NCI-H2196 treated with DMSO at 0.1 percent for 48 hours (cell line): ENCODE results near the gene FMN2.

Experiments
- DNase-seq: peaks from one replicate; lab custom pipeline; 2025; ENCODE audit not compliant: unreplicated experiment; lab: John Stamatoyannopoulos, UW

FMN2 gene

DNA sequence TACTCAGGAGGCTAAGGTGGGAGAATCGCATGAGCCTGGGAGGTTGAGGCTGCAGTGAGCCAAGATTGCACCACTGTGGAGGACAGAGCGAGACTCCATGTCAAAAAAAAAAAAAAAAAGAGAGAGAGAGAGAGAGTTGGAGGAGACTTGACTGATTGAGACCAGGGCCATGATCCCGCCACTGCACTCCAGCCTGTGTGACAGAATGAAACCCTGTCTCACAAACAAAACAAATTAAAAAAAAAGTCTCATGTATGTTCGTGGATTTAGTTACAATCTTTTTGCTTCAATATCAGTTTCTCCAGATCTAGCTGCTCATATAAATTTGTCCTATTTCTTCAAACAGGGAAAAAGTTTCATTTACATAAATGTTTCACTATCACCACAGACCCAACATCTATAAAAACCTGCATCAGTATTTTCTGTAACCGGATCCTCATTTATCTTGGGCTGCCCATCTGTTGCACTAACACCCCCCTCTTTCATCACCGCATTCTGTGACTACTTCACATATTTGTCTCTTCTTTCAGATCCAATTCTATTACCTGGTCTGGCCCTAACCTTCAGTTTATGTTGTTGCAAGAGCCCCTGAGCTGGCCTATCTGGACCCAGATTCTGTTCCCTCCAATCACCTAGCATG is 393.2 kb downstream of the FMN2 start:
- DNase-seq: no peak

DNA sequence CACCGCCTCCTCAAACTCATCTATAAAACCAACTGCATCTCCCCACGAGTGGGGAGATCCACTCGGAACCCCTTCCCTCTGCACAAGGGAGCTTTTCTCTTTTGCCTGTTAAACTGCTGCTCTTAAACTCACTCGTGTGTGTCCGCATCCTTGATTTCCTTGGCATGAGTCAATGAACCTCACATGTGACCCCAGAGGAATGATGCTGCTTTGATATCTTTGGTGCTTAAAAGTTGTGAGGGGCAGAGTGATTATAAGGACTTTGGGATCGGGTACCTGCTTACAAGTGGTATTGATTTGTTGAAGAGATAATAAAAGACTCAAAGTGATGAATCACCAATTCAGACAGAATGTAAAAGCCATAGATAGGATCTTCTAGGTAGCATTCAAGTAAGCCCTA is 394.9 kb downstream of the FMN2 start:
- DNase-seq: no peak

DNA sequence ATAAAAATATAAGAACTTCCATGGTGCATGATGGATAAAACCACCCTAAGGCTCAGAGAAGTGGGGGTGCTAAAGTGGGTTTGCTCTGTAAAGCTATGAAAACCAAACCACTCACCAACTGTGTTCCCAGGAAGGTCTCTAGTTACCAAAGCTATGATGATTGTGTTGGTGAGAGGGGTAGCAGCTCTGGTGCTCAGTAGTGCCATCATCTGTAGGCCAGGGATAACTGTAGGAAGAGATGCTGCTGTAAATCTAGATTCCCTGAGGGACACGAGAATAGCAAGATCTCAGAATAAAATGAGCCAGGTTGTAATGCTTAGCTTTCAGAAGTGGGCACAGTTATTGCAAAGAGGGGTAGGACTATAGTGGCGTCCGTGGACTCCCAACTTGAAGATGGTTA is 395.8 kb downstream of the FMN2 start:
- no peak for DNase-seq

DNA sequence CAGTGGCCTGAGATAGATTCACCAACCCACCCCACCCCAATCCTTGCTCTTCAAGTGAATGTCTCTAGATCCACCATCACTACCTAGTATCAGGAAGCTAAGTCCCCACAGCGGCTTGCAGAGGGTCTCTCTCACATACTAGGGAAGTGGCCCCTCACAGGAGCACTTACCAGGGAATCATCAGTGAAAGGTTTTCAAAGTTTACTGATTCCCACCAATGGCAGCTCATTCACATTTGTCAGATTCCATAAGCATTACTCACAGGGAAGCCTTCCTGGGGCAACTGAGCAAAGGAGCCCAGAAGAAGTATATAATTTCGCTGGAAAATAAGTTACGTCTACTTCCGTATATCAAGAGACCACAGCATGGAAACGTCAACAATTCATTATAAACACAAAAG is 399.5 kb downstream of the FMN2 start:
- DNase-seq: no peak

DNA sequence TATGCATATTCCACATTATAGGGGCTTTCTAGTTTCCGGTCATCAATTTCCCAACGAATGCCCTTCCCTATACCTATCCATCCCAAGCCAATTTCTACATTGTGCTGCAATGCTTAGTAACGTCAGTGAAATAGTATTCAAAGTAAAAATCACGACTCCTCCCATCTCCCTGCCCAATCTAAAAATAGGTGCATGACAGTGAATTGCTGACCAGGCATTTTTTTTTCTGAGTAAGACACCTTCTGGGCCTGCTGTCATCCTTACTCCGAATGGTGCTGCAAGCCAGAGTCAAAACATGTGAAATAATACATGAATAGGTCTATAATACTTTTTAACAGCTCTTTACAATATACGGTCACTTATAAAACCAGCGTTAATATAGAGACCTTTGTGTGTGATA is 400.1 kb downstream of the FMN2 start:
- no peak for DNase-seq

DNA sequence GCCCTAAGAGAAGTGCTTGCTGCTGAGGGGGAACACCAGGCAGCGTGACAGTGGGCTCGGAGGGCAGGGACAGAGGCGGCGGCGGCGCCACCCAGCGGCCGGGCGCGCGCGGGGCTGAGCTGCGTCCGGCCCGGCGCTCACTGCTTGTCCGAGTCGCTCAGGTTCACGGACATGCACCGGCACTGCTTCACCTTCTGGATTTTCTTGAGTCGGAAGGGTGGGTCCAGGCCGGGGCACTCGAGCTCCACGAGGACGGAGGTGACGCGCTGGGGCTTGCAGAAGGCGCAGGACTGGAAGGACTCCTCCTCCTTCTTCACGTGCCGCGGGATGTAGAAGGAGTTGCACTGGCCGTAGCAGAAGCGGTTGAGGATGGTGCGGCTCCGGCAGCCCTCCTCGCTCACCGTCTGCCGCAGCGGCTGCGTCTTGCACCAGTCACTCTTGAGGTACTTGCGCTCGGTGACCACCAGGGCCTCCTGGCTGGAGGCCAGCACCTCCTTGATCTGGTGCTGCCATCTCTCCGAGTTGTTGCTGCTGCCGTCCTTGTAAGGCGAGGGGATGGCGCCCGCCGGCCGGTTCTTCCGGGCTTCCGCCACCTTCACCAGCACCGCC is 401.3 kb downstream of the FMN2 start:
- no peak for DNase-seq

DNA sequence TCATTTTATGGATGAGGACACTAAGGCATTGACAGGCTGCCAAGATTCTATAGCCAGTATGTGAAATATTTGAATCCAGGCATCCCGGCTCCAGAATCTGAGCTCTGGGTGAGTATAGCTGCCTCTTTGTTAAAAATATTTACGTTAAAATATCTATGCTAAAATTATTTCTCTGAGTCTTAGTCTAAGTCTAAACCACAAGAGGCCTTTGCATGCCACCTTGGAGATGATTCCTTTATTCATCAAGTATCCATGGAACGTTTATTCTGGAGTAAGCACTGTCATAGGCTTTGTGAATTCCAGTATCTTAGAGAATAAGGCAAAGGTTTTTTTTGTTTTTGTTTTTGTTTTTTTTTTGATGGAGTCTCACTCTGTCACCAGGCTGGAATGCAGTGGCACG is 403.9 kb downstream of the FMN2 start:
- no peak for DNase-seq

DNA sequence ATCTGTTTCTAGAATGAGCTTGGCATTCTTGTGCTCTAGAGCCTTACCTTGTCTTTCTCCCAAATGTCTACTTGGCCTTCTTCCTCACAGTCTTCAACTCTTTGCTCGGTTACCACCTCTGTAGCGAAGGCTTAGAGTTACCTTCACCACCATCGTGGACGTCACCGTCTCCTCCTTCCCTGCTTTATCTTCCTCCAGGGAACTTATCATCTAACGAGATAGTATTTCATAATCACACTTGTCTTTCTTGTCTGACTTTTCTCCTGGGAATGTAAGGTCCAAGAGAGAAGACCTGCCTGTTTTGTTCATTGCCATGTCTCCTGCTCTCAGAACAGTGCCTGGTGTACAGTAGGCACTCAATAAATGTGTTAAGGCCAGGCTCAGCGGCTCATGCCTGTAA is 404.7 kb downstream of the FMN2 start:
- no peak for DNase-seq

DNA sequence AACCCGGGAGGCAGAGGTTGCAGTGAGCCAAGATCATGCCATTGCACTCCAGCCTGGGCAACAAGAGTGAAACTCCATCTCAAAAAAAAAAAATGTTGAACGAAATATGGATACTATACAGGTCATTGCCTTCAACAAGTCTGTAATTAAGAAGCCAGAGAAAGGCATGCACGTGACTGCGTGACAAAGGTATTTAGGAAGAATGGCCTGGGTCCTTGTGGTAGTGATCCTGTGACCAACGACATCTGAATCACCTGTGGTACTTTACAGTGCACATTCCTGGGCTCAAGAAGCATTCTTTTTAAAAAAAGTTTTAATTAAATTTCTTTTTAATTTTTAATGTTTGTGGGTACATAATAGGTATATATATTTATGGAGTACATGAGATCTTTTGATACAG is 405.3 kb downstream of the FMN2 start:
- no peak for DNase-seq

DNA sequence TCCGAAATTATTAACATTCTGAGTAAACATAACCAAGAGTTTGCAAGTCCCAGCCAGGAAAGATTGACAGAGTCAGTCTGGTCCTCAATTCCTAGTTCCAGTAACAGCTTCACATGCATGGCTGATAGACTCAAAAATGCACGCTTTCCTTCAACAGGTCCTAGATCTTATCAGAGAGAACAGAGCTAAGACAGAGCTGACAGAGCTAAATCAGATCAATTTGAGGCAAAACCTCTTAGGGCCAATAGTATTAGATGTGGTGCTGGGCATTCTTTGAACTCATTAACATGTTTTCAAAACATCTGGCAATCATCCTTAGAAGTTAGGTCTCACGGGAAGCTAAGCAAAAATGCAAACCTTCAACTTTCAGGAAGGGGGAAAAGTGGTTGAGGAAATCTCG is 406.2 kb downstream of the FMN2 start:
- no peak for DNase-seq

DNA sequence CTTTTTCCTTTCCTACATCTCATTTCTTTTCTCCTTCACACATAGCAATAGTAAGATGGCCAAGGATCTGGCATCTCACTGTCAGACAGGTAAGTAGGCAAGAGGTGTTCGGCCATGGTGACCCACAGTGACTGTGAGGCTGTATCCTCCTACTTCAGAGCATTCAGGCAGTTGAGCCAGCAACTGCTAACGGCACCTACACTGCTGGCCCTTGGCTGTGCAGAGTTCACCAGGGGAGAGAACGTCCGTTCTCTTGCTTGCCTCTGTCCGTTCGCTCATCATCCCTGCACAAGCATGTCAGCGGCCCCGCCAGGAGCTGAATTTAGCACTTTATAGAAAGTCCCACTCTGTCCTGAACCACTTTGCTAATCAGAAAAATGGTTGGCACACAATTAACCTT is 406.7 kb downstream of the FMN2 start:
- DNase-seq: no peak

DNA sequence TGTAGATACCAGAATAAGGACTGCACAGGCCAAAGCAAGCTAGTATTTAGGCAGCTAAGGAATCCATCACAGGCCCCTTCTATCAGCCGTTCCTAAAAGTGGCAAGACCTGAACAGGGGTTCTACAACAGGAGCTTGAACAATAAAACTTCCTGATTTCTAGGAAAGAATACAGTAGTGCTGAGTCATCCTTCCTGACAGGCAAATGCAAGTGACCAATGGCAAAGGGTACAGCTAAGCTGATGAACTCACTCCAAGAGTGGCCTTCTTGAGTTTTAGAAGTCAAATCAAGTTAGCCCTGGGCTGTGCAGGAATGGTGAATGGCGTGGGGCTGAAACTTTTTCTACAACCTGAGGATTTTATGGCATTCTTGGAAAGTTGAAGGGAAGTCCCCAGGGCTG is 407.3 kb downstream of the FMN2 start:
- DNase-seq: no peak

DNA sequence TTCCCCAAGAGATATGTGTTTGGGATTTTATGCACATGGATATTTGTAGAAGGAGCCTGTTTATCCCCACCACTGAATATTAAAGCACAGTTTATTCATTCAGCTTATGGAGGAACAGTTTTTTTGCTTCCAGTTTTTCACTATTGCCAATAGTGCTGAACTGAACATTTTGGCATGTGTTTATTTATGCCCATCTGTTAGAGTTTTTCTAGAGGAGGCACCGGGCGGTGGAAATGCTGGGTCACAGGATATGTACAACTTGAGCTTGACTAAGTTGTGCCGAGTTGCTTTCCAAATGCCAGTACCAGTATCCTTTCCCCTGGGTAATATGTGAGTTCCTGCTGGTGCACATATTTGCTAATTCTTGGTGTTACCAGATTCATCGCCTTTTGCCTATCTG is 409.0 kb downstream of the FMN2 start:
- DNase-seq: no peak

DNA sequence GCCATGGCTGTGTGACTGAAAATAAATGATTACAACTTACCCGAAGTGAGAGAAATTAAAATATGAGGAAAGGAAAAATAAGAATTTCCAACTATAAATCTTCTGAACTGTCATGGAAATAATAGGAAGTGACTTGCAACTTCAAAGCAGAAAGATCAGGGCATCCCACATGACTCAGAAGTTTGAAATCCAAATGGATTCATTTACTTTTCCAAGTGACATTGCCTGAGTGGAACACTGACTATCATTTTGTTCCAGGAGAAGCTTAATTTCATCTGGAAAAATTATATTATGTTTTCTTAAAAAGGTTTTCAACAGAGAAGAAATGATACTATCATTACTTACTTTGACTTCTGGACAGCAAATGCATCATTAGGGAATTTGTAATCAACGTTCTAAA is 409.4 kb downstream of the FMN2 start:
- no peak for DNase-seq

DNA sequence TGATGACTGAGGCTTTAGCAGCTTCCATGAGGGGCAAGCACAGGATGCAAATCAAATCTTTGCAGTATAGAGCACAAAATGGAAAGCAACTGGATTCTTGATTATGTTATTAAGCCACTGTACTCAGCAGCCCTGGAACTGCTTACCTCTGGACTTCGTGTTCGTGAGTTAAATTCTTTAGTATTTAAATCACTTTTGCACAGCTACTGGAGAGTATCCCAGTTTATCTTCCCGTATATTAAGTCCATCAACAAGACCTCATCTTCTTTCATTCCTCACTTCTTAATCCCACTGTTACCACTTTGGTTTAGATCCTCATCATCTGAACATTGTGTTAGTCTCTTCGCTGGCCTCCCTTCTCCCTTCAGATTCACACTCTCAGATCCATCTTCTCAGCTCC is 411.4 kb downstream of the FMN2 start:
- DNase-seq: no peak

DNA sequence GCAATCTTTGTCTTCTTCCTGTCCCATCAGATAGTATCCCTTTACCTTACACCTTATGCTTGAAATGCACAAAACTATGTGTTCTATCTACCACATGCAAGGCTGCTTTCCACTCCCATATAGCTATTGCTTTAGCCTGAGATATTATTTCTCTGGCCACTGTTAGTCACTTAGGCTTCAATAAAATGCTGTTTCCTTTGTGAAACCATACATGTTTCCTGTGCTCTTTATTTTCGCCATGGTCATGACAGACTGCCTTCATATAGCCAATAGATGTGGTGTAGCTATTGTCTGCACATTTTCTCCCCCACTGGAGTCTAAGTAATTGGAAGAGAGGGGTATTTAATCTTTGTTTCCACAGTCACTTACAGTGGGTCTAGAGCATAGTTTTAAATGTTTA is 411.9 kb downstream of the FMN2 start:
- DNase-seq: no peak

DNA sequence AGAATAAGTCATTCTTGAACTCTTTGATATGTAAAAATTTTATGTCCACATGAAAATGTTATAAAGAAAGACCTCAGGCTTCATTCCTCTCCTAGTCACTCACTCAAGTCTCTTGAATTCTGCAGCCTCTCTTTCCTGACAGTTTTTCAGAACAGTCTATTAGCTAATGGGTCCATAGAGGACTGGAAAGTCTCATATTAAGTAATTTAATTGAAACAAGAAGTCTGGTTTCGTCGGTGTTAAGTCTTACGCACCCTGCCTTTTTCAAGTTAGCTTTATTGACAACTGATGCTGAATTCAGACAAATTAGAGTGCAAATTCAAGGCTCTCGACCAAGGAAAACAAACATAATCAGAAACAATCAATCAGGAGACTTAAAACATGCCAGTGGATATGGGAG is 414.5 kb downstream of the FMN2 start:
- no peak for DNase-seq

DNA sequence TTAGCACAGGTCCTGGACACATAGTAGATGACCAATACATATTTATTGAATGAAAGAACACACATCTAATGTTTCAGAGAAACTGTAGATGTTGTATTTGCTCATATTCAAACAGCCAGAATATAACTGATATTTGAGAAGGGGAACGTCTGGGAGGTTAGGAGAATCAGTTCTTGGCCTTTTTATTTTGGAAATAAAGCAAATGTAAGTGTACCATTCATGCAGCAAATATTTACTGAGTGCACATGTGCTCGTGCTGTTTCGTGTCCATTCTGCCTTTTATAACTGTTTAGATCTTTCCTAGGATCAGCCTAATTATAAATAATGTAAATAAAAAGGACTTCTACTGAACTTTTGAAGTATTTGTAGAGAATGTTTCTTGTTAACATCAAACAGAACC is 416.5 kb downstream of the FMN2 start:
- no peak for DNase-seq

DNA sequence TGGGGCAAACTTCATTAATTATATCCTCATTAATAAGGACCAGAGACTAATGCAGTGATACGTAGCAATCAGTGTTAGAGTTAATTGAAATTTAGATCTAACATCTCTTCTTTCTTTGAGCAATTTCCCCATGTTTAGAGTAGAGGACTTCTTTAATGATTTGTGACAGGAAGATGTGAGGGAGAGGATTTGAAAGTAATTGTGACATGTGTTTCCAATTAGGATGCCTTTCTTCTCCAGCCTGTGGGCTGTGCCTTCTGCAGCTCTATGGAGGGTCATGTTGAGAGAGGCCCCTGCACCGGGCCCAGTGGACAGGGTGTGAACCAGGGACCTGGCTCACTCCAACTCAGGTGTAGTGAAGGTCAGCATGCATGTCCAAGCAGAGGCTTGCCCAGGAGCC is 417.3 kb downstream of the FMN2 start:
- DNase-seq: no peak

DNA sequence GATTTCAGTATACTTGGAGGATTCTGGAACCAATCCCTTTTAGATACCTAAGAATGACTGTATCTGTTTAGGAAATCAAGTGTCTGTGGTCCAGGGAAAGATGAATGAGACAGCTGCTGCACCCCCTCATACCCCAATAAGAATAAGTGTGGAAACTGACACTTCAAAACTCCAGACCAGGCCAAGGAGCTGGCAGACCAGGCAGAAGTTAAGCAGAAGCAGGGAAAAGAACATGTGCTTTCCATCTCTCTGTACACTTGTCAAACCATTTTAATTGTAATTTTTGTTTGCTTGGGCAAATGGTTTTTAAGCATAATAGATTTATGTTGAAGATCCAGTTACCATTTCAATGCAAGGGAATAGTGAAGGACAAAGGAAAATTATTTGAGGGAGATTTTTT is 420.1 kb downstream of the FMN2 start:
- no peak for DNase-seq

DNA sequence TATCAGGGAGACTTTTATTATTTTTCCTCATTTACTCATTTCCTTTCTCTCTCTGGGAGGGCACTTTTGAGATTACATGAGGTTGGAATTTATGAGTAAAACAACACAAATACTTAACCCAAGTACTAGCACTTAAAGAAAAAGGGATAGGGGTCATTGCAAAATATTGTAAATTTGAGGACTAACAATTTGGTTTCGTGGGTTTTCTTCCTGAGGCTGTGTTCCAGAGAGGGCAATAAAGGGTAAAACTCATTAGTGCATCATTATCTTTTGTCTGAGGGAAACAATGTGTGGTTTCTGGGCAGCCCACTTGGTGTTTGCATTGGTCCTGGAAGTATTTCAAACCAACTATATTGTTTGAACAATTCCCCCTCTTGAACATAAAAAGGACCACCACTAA is 423.8 kb downstream of the FMN2 start:
- DNase-seq: no peak

DNA sequence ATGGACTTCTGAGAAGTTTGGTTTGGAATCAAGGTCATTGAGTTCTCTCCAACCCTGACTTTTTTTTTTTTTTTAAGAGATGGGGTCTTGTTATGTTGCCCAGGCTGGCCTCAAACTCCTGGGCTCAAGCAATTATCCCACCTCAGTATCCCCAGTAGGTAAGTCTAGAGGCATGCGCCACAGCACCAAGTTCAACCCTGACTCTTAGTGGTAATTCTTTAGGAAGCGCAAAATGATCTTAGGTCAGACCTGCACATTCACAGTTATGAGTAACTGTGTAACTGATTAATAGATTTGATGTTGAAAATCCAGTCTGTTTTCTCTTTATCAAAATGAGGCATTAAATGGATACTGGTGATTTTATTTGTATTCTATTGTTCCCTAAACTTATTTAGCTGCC is 424.4 kb downstream of the FMN2 start:
- no peak for DNase-seq

DNA sequence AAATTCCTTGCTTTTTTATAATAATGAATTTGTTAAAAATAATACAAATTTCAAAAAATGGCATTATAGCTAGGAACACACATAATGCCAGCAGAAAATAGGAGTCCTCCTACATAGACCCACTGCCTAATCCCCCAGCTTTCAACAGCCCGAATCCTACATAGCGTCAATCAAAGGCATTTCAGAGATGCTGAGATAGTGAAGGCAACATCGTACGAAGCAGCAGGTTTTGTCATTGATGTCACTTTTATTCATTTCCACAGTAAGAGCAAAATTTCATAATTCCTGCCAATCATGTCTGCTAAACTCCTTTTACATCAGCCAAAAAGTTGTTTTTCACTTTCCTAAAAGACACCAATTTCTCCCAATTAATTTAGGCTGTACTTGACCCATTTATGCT is 426.2 kb downstream of the FMN2 start:
- no peak for DNase-seq
